HEK293 (cell line): ENCODE results near the gene ALKBH3.

ENCODE experiments used
- CTCF ChIA-PET: fragments of 350-600 bp; formaldehyde crosslinking; extraction: SDS; loops from one replicate; lab custom pipeline; 2021; ENCODE audit warnings: antibody characterized with exemption; lab: Yijun Ruan, JAX
- POLR2A ChIA-PET: fragments of 300-600 bp; formaldehyde crosslinking; extraction: SDS; loops from one replicate; lab custom pipeline; 2020; ENCODE audit warnings: antibody characterized with exemption, inconsistent platforms; lab: Yijun Ruan, JAX
- H3K27ac ChIP-seq: fragments of 200-500 bp; sonication (Bioruptor generic); 2 replicates; pipeline ENCODE4 v1.5.1; 2014; ENCODE audit warnings: low read depth, low read length, control low read depth, inconsistent platforms; ENCODE audit errors: extremely low read depth
- H3K36me3 ChIP-seq, 2 experiments: fragments of 200-500 bp in 1 of 2; sonication (Bioruptor generic) in 1 of 2; 1 replicate in 1 of 2; 2 replicates in 1 of 2; pipeline ENCODE4 v1.5.1; 2014 to 2017; ENCODE audit warnings: inconsistent platforms in 2 of 2, low read length in 2 of 2; ENCODE audit not compliant: control insufficient read depth in 2 of 2, insufficient read depth in 1 of 2
- H3K4me1 ChIP-seq: fragments of 200-500 bp; sonication (Bioruptor generic); 2 replicates; pipeline ENCODE4 v1.5.1; 2014; ENCODE audit warnings: mild to moderate bottlenecking, low read length, inconsistent platforms; ENCODE audit not compliant: control insufficient read depth, insufficient read depth
- H3K4me3 ChIP-seq: 2 replicates; pipeline ENCODE4 v1.5.1; 2011; ENCODE audit warnings: low read depth, mild to moderate bottlenecking, control low read depth, low read length, moderate library complexity
- H3K9me3 ChIP-seq: fragments of 200-500 bp; sonication (Bioruptor generic); 2 replicates; pipeline ENCODE4 v1.5.1; 2014; ENCODE audit warnings: low read depth, low read length, inconsistent platforms; ENCODE audit not compliant: control insufficient read depth, insufficient read depth
- AEBP2 ChIP-seq: fragments of 450-650 bp; formaldehyde crosslinking; IDR thresholded peaks from 2 replicates; pipeline ENCODE4 v1.5.1; 2016; ENCODE audit warnings: missing biosample characterization, missing genetic modification characterization, borderline replicate concordance
- CTCF ChIP-seq: fragments of 450-650 bp; formaldehyde crosslinking; IDR thresholded peaks from 2 replicates; pipeline ENCODE4 v1.5.1; 2016; ENCODE audit warnings: missing biosample characterization, missing genetic modification characterization
- KLF8 ChIP-seq: fragments of 450-650 bp; formaldehyde crosslinking; IDR thresholded peaks from 2 replicates; pipeline ENCODE4 v1.5.1; 2016; ENCODE audit warnings: missing biosample characterization, missing genetic modification characterization
- PRDM4 ChIP-seq: fragments of 450-650 bp; formaldehyde crosslinking; IDR thresholded peaks from 2 replicates; pipeline ENCODE4 v1.5.1; 2017; ENCODE audit warnings: missing biosample characterization, missing genetic modification characterization
- TRIM28 ChIP-seq: IDR thresholded peaks from 2 replicates; pipeline ENCODE4 v1.6.1; 2011; ENCODE audit warnings: low read length, control low read depth, borderline replicate concordance
- ZFP3 ChIP-seq: fragments of 450-650 bp; formaldehyde crosslinking; IDR thresholded peaks from 2 replicates; pipeline ENCODE4 v1.5.1; 2016; ENCODE audit warnings: low read depth, missing biosample characterization, missing genetic modification characterization
- ZFP37 ChIP-seq: fragments of 450-650 bp; formaldehyde crosslinking; IDR thresholded peaks from 2 replicates; pipeline ENCODE4 v1.5.1; 2016; ENCODE audit warnings: missing biosample characterization, missing genetic modification characterization
- ZFP69B ChIP-seq: fragments of 450-650 bp; formaldehyde crosslinking; IDR thresholded peaks from 2 replicates; pipeline ENCODE4 v1.5.1; 2016; ENCODE audit warnings: missing biosample characterization, missing genetic modification characterization
- ZIC2 ChIP-seq: fragments of 450-650 bp; formaldehyde crosslinking; IDR thresholded peaks from 2 replicates; pipeline ENCODE4 v1.5.1; 2016; ENCODE audit warnings: missing biosample characterization, missing genetic modification characterization
- ZNF132 ChIP-seq: fragments of 450-650 bp; formaldehyde crosslinking; IDR thresholded peaks from 2 replicates; pipeline ENCODE4 v1.5.1; 2017; ENCODE audit warnings: missing biosample characterization, missing genetic modification characterization, borderline replicate concordance
- ZNF248 ChIP-seq: fragments of 450-650 bp; formaldehyde crosslinking; IDR thresholded peaks from 2 replicates; pipeline ENCODE4 v1.5.1; 2017; ENCODE audit warnings: missing biosample characterization, missing genetic modification characterization
- ZNF362 ChIP-seq: fragments of 450-650 bp; formaldehyde crosslinking; IDR thresholded peaks from 2 replicates; pipeline ENCODE4 v1.5.1; 2016; ENCODE audit warnings: missing biosample characterization, missing genetic modification characterization
- ZNF501 ChIP-seq: fragments of 450-650 bp; formaldehyde crosslinking; IDR thresholded peaks from 2 replicates; pipeline ENCODE4 v1.5.1; 2016; ENCODE audit warnings: missing biosample characterization, missing genetic modification characterization
- ZNF513 ChIP-seq: fragments of 450-650 bp; IDR thresholded peaks from 2 replicates; pipeline ENCODE4 v1.5.1; 2018; ENCODE audit warnings: missing biosample characterization, missing genetic modification characterization
- ZNF561 ChIP-seq: fragments of 450-650 bp; IDR thresholded peaks from 2 replicates; pipeline ENCODE4 v1.5.1; 2018; ENCODE audit warnings: missing biosample characterization, missing genetic modification characterization, borderline replicate concordance
- ZNF664 ChIP-seq: fragments of 450-650 bp; formaldehyde crosslinking; IDR thresholded peaks from 2 replicates; pipeline ENCODE4 v1.5.1; 2016; ENCODE audit warnings: missing biosample characterization, missing genetic modification characterization
- ZNF747 ChIP-seq: fragments of 450-650 bp; formaldehyde crosslinking; IDR thresholded peaks from 2 replicates; pipeline ENCODE4 v1.5.1; 2016; ENCODE audit warnings: missing biosample characterization, missing genetic modification characterization
- ZNF768 ChIP-seq: fragments of 450-650 bp; formaldehyde crosslinking; IDR thresholded peaks from 2 replicates; pipeline ENCODE4 v1.5.1; 2018; ENCODE audit warnings: missing biosample characterization, mild to moderate bottlenecking, missing genetic modification characterization
- ZNF776 ChIP-seq: fragments of 450-650 bp; formaldehyde crosslinking; IDR thresholded peaks from 2 replicates; pipeline ENCODE4 v1.5.0; 2017; ENCODE audit warnings: missing biosample characterization, missing genetic modification characterization, borderline replicate concordance

ALKBH3 gene

GRCh38 chr11:43872995-43873394 lies 7.6 kb upstream of the ALKBH3 start:
- Histone ChIP-seq H3K4me3 (no peak overlapping the region), H3K4me1 (no peaks in the 10 kb centered on the region), H3K9me3 (no peaks in the 10 kb centered on the region), H3K36me3 (no peaks in the 10 kb centered on the region), H3K27ac (no peak overlapping the region)
- ChIA-PET CTCF (interaction anchor here (0.7 kb wide), 1 partner anchor 19 kb away, joined by 3 read pairs; no protein-coding TSS in a partner anchor), POLR2A (no interaction called here)
- TF ChIP-seq TRIM28 (no peak), ZNF768 (tag by site-specific recombination) (no peak), ZFP37 (tag by site-specific recombination) (no peak), ZNF664 (no peak), ZNF513 (tag by site-specific recombination) (no peak), ZNF561 (tag by site-specific recombination) (no peak), KLF8 (tag by site-specific recombination) (no peak), ZIC2 (tag by site-specific recombination) (no peak), ZNF501 (tag by site-specific recombination) (no peak), ZNF132 (tag by site-specific recombination) (no peak), AEBP2 (tag by site-specific recombination) (no peak), ZFP3 (tag by site-specific recombination) (no peak), ZNF776 (tag by site-specific recombination) (no peak), ZFP69B (tag by site-specific recombination) (no peak), ZNF747 (tag by site-specific recombination) (no peak), ZNF248 (tag by site-specific recombination) (no peak), ZNF362 (tag by site-specific recombination) (no peak), CTCF (tag by site-specific recombination) (no peak), PRDM4 (tag by site-specific recombination) (no peak)
